ENCODE results near the gene MAP2K5.

- TF ChIP-seq CTCF (IDR thresholded peaks at IDR 0.05; ENCODE audit: low read length): no peak
- TF ChIP-seq EZH2 (optimal IDR thresholded peaks at IDR 0.05; ENCODE audit: low read depth, low read length): no peak
Observed at GRCh38 chr15:67781907-67782690, 239.6 kb downstream of the MAP2K5 start.

Measured in MM.1S (cell line).